ENCODE results near the gene BEX5. TPM values are rescaled to one million over a fixed set of nuclear protein-coding genes. Genes with fewer than 3 reads are reported as not detected.

The BEX5 gene
- total and polyA plus RNA-seq, 3 donors (not counting 1 experiment from before 2014, with no cell fraction given), result 0.38 TPM; not detected in 2

Other genes starting within 250 kb of the BEX5 start
- gene ZMAT1, start 223.9 kb downstream of the BEX5 start, total RNA-seq, result under 1 TPM in 1 of 2 donors, not detected in 1; 0.33 TPM
- not detected for gene ZMAT1, start 223.9 kb downstream of the BEX5 start, polyA plus RNA-seq
- gene TCEAL2, start 30.3 kb downstream of the BEX5 start, total RNA-seq, result not detected
- not detected for gene TCEAL2, start 30.3 kb downstream of the BEX5 start, polyA plus RNA-seq
- gene TCEAL6, start 13.5 kb downstream of the BEX5 start, total RNA-seq, result not detected
- not detected for gene TCEAL6, start 13.5 kb downstream of the BEX5 start, polyA plus RNA-seq
- not detected for gene TCP11X1, start 59.3 kb upstream of the BEX5 start, total RNA-seq
- not detected for gene TCP11X1, start 59.3 kb upstream of the BEX5 start, polyA plus RNA-seq
- gene NXF2, start 91.2 kb upstream of the BEX5 start, total RNA-seq, result not detected
- gene NXF2, start 91.2 kb upstream of the BEX5 start, polyA plus RNA-seq, result not detected